ENCODE data around the gene ATRN. TPM values are rescaled to one million over a fixed set of nuclear protein-coding genes. Genes with fewer than 3 reads are reported as not detected.
"Not testable (repeated sequence)": the region's sequence is repeated elsewhere in the genome, so short reads cannot be mapped to it uniquely, and the experiment has no call there.

The ATRN gene
- total RNA-seq, 2 experiments from 2014 or later = 7.3 to 7.7 TPM

DNA sequence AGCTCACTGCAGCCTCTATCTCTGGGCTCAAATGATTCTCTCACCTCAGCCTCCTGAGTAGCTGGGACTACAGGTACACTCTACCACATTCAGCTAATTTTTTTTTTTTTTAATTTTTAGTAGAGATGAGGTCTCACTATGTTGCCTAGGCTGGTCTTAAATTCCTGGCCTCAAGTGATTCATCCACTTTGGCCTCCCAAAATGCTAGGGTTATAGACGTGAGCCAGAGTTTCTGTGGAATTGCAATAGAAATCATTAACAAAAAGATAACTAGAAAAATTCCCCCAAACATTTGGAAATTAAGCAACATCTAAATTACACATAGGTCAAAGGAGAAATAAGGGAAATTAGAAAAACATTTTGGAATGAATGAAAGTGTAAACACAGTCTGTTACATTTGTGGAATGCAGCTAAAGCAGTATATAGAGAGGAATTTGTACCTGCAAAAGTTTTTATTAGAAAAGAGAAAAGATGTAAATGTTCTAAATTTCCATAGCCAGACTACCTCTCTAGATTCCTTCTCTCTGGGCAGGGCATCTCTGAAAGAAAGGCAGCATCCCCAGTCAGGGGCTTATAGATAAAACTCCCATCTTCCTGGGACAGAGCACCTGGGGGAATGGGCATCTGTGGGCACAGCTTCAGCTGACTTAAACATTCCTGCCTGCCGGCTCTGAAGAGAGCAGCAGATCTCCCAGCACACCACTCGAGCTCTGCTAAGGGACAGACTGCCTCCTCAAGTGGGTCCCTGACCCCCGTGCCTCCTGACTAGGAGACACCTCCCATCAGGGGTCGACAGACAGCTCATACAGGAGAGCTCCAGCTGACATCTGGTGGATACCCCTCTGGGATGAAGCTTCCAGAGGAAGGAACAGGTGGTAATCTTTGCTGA, 51.3 kb downstream of the ATRN start:
- peaks cover 31% of the 10 kb centered on the region for H3K9me3 Mint-ChIP-seq
- H3K4me1 Mint-ChIP-seq = no peaks in the 10 kb centered on the region
- no peak overlapping the region for H3K27ac Mint-ChIP-seq
- no peak overlapping the region for H3K4me3 Mint-ChIP-seq
- H3K27me3 Mint-ChIP-seq = no peaks in the 10 kb centered on the region
- H3K36me3 Mint-ChIP-seq = peaks cover 41% of the 10 kb centered on the region
- DNase-seq = no peak

DNA sequence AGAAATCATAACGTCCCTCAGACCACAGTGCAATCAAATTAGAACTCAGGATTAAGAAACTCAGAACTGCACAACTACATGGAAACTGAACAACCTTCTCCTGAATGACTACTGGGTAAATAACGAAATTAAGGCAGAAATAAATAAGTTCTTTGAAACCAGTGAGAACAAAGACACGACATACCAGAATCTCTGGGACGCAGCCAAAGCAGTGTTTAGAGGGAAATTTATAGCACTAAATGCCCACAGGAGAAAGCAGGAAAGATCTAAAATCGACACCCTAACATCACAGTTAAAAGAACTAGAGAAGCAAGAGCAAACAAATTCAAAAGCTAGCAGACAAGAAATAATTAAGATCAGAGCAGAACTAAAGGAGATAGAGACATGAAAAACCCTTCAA, 53.9 kb downstream of the ATRN start:
- Mint-ChIP-seq H3K9me3 (peaks cover 29% of the 10 kb centered on the region), H3K36me3 (peaks cover 37% of the 10 kb centered on the region)
- not testable (repeated sequence) for DNase-seq, H3K27ac Mint-ChIP-seq, H3K27me3 Mint-ChIP-seq, H3K4me1 Mint-ChIP-seq, H3K4me3 Mint-ChIP-seq

DNA sequence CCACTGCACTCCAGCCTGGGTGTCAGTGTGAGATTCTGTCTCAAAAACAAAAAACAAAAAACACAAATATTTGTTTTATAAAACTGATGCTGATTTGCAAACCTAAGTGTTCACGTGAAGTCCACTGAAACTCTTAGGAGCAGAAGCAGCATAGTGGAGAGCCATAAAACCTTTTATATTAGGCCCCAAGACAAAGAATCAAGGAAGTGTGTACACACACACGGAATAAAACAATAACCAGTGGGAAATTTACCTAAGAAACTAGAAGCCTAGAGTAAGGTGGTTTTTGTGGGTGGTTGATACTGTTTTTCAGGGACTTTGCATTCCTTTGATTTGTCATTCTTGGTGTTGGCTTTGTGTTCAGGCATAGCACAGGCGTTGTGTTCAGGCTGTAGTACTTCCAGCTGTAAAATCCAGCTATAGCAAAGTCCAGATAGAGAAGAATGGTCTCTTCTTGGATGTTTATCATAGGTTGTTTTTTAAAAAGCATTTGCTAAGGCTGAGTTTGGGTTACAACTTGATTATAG, 61.3 kb downstream of the ATRN start:
- no peak overlapping the region for H3K4me3 Mint-ChIP-seq
- H3K27ac Mint-ChIP-seq = no peak overlapping the region

DNA sequence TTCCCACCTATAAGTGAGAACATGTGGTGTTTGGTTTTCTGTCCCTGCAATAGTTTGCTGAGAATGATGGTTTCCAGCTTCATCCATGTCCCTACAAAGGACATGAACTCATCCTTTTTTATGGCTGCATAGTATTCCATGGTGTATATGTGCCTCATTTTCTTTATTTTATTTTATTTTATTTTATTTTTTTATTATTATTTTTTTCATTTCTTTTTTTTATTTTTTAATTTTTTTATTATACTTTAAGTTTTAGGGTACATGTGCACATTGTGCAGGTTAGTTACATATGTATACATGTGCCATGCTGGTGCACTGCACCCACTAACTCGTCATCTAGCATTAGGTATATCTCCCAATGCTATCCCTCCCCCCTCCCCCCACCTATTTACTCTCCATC, 66.9 kb downstream of the ATRN start:
- not testable (repeated sequence) for H3K4me1 Mint-ChIP-seq, H3K27ac Mint-ChIP-seq, H3K36me3 Mint-ChIP-seq, H3K27me3 Mint-ChIP-seq, DNase-seq, H3K9me3 Mint-ChIP-seq, H3K4me3 Mint-ChIP-seq

More for the DNA sequence above, 61.3 kb downstream of the ATRN start:
- no peak for DNase-seq
- Mint-ChIP-seq H3K4me1 (no peaks in the 10 kb centered on the region), H3K27me3 (no peaks in the 10 kb centered on the region), H3K36me3 (peaks cover 4% of the 10 kb centered on the region), H3K9me3 (no peaks in the 10 kb centered on the region)

DNA sequence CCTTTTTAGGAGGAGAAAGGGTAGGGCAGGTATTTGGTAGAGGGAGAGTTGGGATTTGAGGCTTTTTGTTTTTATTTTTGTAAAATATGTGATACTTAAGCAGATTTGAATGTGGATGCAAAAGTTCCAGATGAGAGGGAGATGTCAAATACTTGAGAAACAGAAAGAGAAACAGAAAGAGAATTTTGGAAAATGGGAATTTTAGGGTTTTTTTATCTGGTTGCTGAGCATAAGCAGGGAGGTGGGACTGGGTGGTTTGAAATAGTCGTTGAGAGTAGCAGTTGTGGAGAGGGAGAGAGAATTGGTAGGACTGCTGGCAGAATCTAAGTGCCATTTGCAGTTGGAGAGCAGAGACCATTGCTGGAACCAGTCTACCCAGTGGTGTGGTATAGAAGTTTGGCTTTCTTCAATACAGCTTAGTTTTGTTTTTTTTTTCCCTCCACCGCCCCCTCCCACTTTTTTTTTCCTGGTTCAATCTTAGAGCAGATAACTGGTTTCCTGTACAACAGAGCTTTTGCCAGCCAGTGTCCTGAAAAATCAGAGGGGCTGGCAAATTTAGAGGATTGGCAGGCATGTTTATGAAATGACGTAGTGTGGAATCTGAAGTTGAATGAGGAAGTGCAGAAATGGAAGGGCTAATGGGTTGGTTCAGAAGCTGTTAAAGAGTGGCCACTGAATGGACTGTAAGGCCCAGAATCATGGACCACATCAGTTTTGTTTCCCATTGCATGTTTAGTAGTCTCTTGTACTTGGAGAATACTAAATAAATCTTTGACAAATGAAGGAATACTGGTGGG, 68.7 kb downstream of the ATRN start:
- no peak overlapping the region for H3K4me3 Mint-ChIP-seq
- no peaks in the 10 kb centered on the region for H3K27me3 Mint-ChIP-seq
- H3K36me3 Mint-ChIP-seq = peaks cover 7% of the 10 kb centered on the region
- H3K9me3 Mint-ChIP-seq = peaks cover 2% of the 10 kb centered on the region
- DNase-seq = no peak
- peaks cover 5% of the 10 kb centered on the region for H3K4me1 Mint-ChIP-seq
- no peak overlapping the region for H3K27ac Mint-ChIP-seq

DNA sequence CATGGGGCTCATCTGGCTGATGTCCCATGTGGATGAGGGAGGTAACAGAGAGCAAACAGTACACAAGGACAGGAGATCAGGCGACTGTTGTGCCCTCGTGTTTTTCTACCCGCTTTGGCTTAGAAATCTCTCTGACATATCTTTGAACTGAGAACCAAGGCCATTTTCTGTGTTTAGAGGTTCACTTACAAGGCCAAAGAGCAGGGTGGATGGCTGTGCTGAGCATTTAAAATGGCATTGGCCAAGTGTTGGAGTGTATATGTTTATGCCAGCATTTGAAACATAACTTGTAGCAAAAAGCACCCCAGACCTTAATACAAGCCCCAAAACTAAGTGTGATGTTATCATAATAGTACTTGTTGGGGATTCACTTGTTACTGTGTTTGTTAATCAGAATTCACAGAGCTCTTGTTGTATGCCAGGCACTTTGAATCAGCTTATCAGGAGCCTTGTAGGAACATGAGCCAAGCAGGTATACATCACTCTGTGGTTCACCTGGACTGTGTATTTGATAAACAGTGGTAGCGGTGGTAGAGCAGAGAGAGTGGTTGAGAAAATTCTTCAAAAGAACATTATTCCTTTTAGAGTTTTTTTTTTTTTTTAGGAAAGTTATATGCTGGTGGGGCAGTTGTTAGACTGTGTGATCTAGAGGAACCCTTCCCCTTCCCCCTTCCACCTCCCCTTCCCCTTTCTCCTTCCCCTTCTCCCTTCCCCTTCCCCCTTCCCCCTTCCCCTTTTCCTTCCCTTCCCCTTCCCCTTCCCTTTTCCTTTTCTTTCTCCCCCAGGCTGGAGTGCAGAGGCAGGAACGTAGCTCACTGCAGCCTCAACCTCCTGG, 71.3 kb downstream of the ATRN start:
- H3K4me1 Mint-ChIP-seq = peaks cover 7% of the 10 kb centered on the region
- DNase-seq = no peak
- peaks cover 9% of the 10 kb centered on the region for H3K36me3 Mint-ChIP-seq
- no peak overlapping the region for H3K27ac Mint-ChIP-seq
- H3K4me3 Mint-ChIP-seq = no peak overlapping the region
- H3K27me3 Mint-ChIP-seq = no peaks in the 10 kb centered on the region
- peaks cover 2% of the 10 kb centered on the region for H3K9me3 Mint-ChIP-seq

DNA sequence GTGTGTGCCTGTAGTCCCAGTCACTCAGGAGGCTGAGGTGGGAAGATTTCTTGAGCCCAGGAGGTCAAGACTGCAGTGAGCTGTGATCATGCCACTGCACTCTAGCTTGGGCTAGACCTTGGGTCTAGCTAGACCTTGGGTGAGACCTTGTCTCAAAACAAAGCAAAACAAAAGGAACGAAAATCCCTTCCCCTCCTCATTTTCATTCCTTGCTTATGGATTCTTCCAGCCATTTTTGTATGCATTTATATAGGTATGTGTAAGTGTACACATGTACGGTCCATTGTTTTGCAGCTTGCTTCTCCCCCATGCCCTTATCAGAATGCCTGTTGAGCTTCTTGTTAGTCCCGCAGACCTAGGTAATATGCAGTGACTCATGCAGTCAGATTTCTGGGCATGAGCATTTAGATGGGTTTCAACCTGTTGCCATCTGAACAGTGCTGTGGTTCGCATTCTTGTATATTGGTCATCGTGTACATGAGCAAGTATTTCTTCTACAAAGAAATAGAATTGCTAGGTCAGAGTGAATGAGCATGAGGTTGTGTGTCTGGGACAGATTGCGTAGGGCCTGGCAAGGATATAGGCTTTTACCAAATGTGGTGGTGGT, 73.2 kb downstream of the ATRN start:
- Mint-ChIP-seq H3K4me1 (peaks cover 7% of the 10 kb centered on the region), H3K4me3 (no peak overlapping the region), H3K9me3 (no peaks in the 10 kb centered on the region), H3K27me3 (no peaks in the 10 kb centered on the region), H3K27ac (no peak overlapping the region), H3K36me3 (peaks cover 9% of the 10 kb centered on the region)
- no peak for DNase-seq

DNA sequence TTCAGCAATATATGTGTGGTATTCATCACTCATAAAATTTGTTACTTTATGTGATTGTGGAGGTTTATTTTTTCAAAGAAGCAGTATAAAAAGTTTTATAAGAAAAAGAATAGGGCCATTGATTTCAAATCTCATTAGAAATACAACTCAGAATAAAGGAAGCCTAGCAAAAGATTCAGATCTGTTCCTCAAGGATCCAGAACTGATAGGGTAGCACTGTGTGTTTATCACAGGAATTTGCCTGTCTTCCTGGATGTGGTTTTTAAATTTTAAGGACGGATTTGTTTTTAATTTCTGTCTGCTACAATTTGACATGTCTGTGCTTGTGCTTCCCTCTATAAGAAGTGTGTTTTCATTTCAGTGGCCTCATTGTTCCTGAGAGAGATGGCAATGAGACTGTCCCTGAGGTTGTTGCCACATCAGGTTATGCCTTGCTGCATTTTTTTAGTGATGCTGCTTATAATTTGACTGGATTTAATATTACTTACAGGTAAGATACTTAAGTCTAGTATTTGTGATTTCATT, 74.6 kb downstream of the ATRN start:
- Mint-ChIP-seq H3K36me3 (peaks cover 9% of the 10 kb centered on the region), H3K27ac (no peak overlapping the region), H3K9me3 (no peaks in the 10 kb centered on the region), H3K4me1 (peaks cover 2% of the 10 kb centered on the region), H3K4me3 (no peak overlapping the region), H3K27me3 (no peaks in the 10 kb centered on the region)
- DNase-seq = no peak

DNA sequence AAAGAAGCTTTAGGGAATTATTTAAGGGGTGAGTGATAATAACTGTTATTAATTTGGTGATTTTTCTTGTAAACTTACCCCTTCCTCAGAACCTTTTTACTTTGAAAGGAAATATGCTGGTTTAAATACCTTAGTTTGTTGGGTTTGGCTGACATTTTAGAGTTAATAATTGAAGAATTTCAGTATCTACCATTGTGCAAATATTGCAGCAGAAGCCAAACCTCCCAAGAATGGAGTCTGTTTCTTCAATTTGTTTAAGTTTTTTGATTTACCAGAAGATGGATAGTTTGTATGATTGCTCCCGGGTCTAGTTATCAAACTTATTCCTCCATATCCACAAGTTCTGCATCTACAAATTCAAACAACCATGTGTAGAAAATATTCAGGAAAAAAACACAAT, 77.1 kb downstream of the ATRN start:
- Mint-ChIP-seq H3K9me3 (no peaks in the 10 kb centered on the region), H3K4me1 (peaks cover 2% of the 10 kb centered on the region), H3K27ac (no peak overlapping the region), H3K27me3 (no peaks in the 10 kb centered on the region), H3K36me3 (peaks cover 9% of the 10 kb centered on the region), H3K4me3 (no peak overlapping the region)
- DNase-seq = no peak

DNA sequence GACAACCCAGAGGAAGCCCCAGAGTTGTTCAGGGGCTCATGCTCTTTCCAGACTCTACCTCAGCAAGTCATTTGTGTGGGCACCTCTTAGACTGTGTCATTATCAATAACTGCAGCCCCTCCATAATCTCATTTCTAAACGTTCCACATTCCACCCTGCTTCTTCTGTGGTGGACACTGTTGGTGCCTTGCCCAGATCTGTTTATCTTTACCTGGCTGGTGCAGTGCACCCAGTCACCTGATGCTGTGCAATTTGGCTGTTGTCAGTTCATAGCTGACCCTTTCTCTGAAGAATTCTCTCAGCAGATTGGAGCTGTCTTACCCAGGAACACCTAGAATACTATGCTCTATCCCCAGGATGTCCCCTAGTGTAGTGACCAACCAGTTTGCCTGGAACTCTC, 80.0 kb downstream of the ATRN start:
- Mint-ChIP-seq H3K36me3 (peaks cover 5% of the 10 kb centered on the region), H3K4me3 (no peak overlapping the region), H3K4me1 (peaks cover 2% of the 10 kb centered on the region)

DNA sequence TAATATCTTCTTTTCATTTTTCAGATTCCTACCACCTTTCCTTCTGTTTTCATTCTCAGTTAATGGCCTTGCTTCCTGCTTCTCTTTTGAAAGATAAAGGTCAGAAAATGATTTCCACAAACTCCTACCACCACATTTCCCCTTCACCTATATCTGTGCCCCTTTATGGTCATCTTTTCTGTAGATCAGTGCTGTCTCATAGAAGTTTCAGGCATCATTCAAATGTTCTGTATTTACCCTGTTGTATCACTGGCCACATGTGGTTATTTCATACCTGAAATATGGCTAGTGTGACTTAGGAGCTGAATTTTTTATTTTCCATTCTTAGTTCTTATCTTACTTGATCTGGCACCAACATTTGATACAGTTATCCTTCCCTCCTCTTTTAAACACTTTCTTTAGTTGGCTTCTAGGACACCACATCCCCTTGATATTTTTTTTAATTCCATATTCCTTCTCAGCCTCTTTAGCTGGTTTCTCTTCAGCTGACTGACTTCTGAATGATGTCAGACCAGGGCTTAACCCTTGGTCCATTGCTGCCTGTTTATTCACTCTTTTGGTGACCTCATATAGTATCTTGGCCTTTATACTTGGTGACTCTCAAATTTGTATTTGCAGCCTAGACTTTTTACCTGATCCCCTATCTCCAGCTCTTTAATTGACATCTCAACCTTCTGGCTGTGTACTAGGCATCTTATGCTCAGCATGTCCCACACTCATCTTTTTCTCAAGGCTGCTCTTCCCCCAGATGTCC, 81.0 kb downstream of the ATRN start:
- Mint-ChIP-seq H3K4me1 (peaks cover 2% of the 10 kb centered on the region), H3K27me3 (no peaks in the 10 kb centered on the region), H3K9me3 (no peaks in the 10 kb centered on the region), H3K4me3 (no peak overlapping the region), H3K36me3 (peaks cover 4% of the 10 kb centered on the region), H3K27ac (no peak overlapping the region)
- DNase-seq = no peak

More for the DNA sequence above, 80.0 kb downstream of the ATRN start:
- no peak for DNase-seq
- H3K9me3 Mint-ChIP-seq = no peaks in the 10 kb centered on the region
- no peaks in the 10 kb centered on the region for H3K27me3 Mint-ChIP-seq
- H3K27ac Mint-ChIP-seq = no peak overlapping the region

DNA sequence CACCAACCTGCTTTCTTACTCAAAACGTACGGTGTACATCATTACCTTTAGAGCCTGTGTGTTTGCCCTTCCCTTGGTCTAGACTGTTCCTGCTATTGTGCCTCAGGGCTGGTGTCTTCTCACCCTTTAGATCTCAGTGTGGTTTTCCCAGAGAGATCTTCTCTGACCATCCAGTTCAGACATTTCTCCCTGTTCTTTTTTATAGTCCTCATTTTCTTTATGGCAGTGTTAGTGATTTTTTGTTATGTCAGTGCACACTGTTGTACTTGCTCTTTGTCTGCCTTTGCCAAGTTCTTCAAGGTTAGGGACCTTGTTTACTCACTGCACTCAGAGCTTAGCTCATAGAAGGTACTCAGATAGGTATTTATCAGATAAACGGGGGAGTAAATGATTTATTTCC, 82.8 kb downstream of the ATRN start:
- Mint-ChIP-seq H3K36me3 (no peaks in the 10 kb centered on the region), H3K4me3 (no peak overlapping the region), H3K4me1 (no peaks in the 10 kb centered on the region), H3K27ac (no peak overlapping the region), H3K27me3 (no peaks in the 10 kb centered on the region), H3K9me3 (no peaks in the 10 kb centered on the region)
- DNase-seq = no peak

DNA sequence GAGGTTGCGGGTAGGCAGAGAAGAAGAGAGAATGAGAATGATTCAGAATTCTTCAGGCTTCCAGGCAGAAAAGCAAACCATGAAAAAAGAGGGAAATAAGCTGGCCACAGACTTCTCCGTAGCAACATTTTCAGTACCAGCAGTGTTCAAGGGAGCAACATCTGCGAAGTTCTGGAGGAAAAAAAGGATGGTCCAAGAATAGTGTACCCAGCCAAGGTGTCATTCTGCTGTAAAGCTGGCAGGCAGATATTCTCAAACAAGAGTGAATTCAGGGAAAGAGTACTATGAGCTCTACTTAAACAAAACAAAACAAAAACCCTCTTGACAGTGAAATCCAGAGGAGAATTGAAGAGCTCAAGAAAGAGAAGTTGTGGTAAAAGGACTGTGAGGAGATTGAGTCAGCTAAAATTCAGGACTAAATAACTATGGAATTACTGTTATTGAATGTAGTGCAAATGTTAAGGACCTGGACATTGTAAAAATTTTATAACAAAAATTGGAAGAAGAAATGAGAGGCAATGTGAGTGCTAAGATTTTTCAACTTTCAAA, 86.5 kb downstream of the ATRN start:
- DNase-seq = no peak
- Mint-ChIP-seq H3K27ac (no peak overlapping the region), H3K9me3 (no peaks in the 10 kb centered on the region), H3K4me3 (no peak overlapping the region), H3K4me1 (no peaks in the 10 kb centered on the region), H3K27me3 (no peaks in the 10 kb centered on the region), H3K36me3 (peaks cover 2% of the 10 kb centered on the region)
